Measurements from ENCODE around the gene TBRG1.

DNA sequence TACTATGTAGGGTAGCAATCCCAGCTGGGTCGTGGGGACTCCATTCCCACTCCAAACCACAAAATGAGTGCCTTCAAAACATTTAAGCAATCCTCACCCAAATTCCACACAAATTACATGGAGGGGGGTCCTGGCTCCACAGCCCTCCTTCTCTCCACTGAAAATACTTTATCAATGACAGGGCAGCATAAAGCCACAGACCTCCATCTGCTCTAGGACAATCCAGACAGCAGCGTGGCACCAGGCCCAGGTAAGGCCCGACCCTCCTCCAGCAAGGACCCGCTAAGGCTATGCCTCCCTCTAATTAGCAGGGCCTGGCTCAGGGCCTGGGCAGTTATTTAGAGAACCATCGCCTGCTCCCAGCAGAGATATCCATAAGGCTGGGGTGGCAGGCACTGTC is 11.6 kb upstream of the TBRG1 start, which contains the start of gene PANX3:
- no peak for TF ChIP-seq POLR2A (IDR thresholded peaks at IDR 0.05)
- TF ChIP-seq CTCF (IDR thresholded peaks at IDR 0.05): no peak
- no peak for TF ChIP-seq EP300 (IDR thresholded peaks at IDR 0.05)

All from ovary (tissue), 3 donors.